OCI-LY1 (cell line): ENCODE data around the gene IFI30.
A peak's percentile ranks its signal among the peaks of the same experiment; 100 is the strongest.

Source experiments
- H2AFZ ChIP-seq: fragments of 200-600 bp; sonication (generic), shearing (Covaris generic); 2 replicates; pipeline ENCODE4 v1.6.0; 2014; ENCODE audit warnings: antibody characterized with exemption, mild to moderate bottlenecking, low read length
- H3F3A ChIP-seq: fragments of 200-600 bp; sonication (generic), shearing (Covaris generic); 2 replicates; pipeline ENCODE4 v1.6.0; 2014; ENCODE audit warnings: mild to moderate bottlenecking, antibody characterized with exemption, low read length, moderate library complexity; ENCODE audit not compliant: insufficient read depth
- H3K27ac ChIP-seq: fragments of 200-600 bp; sonication (generic); 2 replicates; pipeline ENCODE4 v1.5.1; 2014; ENCODE audit warnings: low read length, mixed run types, mild to moderate bottlenecking, low read depth; ENCODE audit not compliant: poor library complexity, severe bottlenecking
- H3K27me3 ChIP-seq: fragments of 200-600 bp; sonication (generic); 2 replicates; pipeline ENCODE4 v1.6.0; 2014; ENCODE audit warnings: antibody characterized with exemption, mild to moderate bottlenecking, low read length, moderate library complexity; ENCODE audit not compliant: insufficient read depth
- H3K36me3 ChIP-seq: fragments of 200-600 bp; sonication (generic); 2 replicates; pipeline ENCODE4 v1.6.1; 2014; ENCODE audit warnings: mild to moderate bottlenecking, antibody characterized with exemption, low read length, moderate library complexity, mixed read lengths; ENCODE audit not compliant: insufficient read depth
- H3K4me1 ChIP-seq: fragments of 200-600 bp; sonication (generic); 2 replicates; pipeline ENCODE4 v1.5.1; 2014; ENCODE audit warnings: mild to moderate bottlenecking, low read length, moderate library complexity; ENCODE audit not compliant: insufficient read depth, severe bottlenecking
- H3K4me2 ChIP-seq: fragments of 200-600 bp; sonication (generic), shearing (Covaris generic); 2 replicates; pipeline ENCODE4 v1.6.1; 2014; ENCODE audit warnings: low read length
- H3K4me3 ChIP-seq: fragments of 200-600 bp; sonication (generic); 2 replicates; pipeline ENCODE4 v1.5.1; 2014; ENCODE audit warnings: low read length, low read depth, mild to moderate bottlenecking, mixed read lengths; ENCODE audit not compliant: poor library complexity, severe bottlenecking
- H3K79me2 ChIP-seq: fragments of 200-600 bp; shearing (Covaris generic); 2 replicates; pipeline ENCODE4 v1.6.1; 2016; ENCODE audit warnings: mixed run types, low read length, mixed read lengths; ENCODE audit not compliant: insufficient read depth
- H3K9ac ChIP-seq: fragments of 200-600 bp; sonication (generic), shearing (Covaris generic); 2 replicates; pipeline ENCODE4 v1.6.1; 2014; ENCODE audit warnings: mild to moderate bottlenecking, low read length, mixed read lengths
- H3K9me2 ChIP-seq: fragments of 200-600 bp; sonication (generic), shearing (Covaris generic); 2 replicates; pipeline ENCODE4 v1.6.1; 2014; ENCODE audit warnings: low read depth, mild to moderate bottlenecking, low read length, mixed read lengths
- H3K9me3 ChIP-seq: fragments of 200-600 bp; shearing (Covaris generic); 2 replicates; pipeline ENCODE4 v1.6.1; 2014; ENCODE audit warnings: low read length, mixed read lengths
- H4K20me1 ChIP-seq: fragments of 200-600 bp; sonication (generic), shearing (Covaris generic); 2 replicates; pipeline ENCODE4 v1.6.0; 2016; ENCODE audit warnings: mild to moderate bottlenecking, low read length; ENCODE audit not compliant: insufficient read depth
- EZH2 ChIP-seq: fragments of 200-600 bp; sonication (generic), shearing (Covaris generic); IDR thresholded peaks from 2 replicates; pipeline ENCODE4 v1.8.0; 2017; ENCODE audit warnings: borderline replicate concordance, mixed run types, mild to moderate bottlenecking, antibody characterized with exemption, low read length, moderate library complexity, mixed read lengths
- TF ChIP-seq, protein P1 (sequence below): fragments of 200-600 bp; sonication (generic), shearing (Covaris generic); IDR thresholded peaks from 2 replicates; pipeline ENCODE4 v1.5.1; 2017; ENCODE audit warnings: mild to moderate bottlenecking, antibody characterized with exemption, low read length, moderate library complexity, mixed read lengths

Gene IFI30

DNA sequence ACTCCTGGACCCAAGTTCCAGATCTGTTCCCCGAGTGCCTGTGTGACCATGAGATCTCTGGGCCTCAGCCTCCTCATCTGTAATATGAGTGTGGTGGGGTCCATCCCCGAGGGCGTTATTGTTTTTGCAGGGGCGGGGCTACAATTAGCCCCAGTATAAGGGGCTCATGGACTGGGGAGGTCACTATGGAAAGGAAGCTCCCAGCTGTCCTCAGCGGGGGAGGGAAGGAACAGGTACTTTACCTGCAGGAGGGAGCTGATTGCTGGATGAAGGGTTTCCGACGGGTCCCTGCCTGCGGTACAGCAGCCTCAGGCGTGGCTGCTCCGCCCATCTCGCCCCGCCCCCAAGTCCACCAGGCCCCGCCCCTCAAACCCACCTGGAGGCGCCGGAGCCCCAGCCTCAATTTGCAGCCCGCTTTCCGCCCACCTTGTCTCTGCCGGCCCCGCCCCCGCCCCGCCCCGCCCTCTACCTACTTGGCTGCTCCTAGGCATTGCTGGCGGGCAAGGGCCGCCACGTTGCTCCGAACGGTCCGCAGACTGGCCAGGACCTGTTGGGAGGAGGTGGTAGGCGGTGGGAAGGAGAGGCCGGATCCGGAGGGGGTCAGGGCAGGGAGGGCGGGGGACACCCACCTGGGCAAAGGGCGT is 47.1 kb downstream of the IFI30 start:
- H3K36me3 ChIP-seq: no peaks in the 10 kb centered on the region
- H3K27me3 ChIP-seq: 0 out of 2 replicates have a peak, but pooled peaks cover 3% of the 10 kb centered on the region
- no peaks in the 10 kb centered on the region for H3K79me2 ChIP-seq
- H3K4me3 ChIP-seq: no peak overlapping the region
- H3K4me1 ChIP-seq: peaks cover 5% of the 10 kb centered on the region
- H3K9me2 ChIP-seq: no peaks in the 10 kb centered on the region
- no peak overlapping the region for H3K4me2 ChIP-seq
- H2AFZ ChIP-seq: no peak overlapping the region
- H3K9me3 ChIP-seq: no peaks in the 10 kb centered on the region
- no peaks in the 10 kb centered on the region for H3F3A ChIP-seq
- no peak overlapping the region for H3K9ac ChIP-seq
- no peak for TF ChIP-seq EZH2
- TF ChIP-seq, protein P1, sequence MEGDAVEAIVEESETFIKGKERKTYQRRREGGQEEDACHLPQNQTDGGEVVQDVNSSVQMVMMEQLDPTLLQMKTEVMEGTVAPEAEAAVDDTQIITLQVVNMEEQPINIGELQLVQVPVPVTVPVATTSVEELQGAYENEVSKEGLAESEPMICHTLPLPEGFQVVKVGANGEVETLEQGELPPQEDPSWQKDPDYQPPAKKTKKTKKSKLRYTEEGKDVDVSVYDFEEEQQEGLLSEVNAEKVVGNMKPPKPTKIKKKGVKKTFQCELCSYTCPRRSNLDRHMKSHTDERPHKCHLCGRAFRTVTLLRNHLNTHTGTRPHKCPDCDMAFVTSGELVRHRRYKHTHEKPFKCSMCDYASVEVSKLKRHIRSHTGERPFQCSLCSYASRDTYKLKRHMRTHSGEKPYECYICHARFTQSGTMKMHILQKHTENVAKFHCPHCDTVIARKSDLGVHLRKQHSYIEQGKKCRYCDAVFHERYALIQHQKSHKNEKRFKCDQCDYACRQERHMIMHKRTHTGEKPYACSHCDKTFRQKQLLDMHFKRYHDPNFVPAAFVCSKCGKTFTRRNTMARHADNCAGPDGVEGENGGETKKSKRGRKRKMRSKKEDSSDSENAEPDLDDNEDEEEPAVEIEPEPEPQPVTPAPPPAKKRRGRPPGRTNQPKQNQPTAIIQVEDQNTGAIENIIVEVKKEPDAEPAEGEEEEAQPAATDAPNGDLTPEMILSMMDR: no peak
- no peaks in the 10 kb centered on the region for H4K20me1 ChIP-seq
- no peak overlapping the region for H3K27ac ChIP-seq

DNA sequence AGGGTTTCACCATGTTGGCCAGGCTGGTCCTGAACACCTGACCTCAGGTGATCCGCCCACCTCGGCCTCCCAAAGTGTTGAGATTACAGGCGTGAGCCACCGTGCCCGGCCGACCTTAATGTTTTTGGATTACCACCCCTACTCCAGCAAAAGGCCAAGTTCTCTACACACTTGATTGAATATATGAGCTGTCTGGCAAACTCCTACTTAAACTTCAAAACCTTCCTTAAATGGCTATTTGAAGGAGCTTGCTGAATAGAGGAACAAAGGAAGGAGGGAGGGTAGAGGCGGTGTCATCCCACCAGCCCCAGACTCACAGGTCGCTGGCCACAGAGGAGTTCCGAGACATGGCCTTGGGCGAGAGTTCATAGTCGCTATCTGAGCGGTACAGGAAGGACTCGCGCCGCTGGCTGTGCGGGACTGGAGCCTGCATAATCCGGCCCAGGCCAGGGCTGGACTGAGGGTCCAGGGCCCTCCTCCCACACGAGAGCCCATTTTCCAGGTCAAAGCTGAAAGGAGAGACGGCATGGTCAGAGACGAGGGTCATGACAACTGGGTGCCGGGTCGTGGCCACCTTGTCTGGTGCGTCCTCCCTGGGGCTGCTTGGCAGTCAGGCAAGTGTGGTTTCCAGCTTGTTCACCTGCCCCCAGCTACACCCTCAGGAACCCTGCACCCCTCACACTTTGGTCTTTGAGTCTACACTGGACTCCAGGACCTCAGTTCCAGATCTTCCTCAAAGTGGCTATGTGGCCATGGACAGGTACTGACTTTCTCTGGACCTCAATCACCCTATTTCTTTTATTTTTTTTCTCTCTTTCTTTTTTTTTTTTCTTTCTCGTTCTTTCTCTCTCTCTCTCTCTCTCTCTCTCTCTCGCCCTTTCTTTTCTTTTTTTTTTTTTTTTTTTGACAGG is 48.5 kb downstream of the IFI30 start:
- Histone ChIP-seq H3K4me3 (no peak overlapping the region), H4K20me1 (no peaks in the 10 kb centered on the region), H3K4me2 (no peak overlapping the region), H3K36me3 (no peaks in the 10 kb centered on the region), H3K27me3 (0 out of 2 replicates have a peak, but pooled peaks cover 3% of the 10 kb centered on the region), H3F3A (no peaks in the 10 kb centered on the region), H3K27ac (no peak overlapping the region), H3K4me1 (peaks cover 5% of the 10 kb centered on the region), H3K9ac (no peak overlapping the region), H3K9me3 (no peaks in the 10 kb centered on the region), H3K9me2 (no peaks in the 10 kb centered on the region), H2AFZ (no peak overlapping the region), H3K79me2 (no peaks in the 10 kb centered on the region)
- no peak for TF ChIP-seq EZH2
- TF ChIP-seq, protein P1: no peak

DNA sequence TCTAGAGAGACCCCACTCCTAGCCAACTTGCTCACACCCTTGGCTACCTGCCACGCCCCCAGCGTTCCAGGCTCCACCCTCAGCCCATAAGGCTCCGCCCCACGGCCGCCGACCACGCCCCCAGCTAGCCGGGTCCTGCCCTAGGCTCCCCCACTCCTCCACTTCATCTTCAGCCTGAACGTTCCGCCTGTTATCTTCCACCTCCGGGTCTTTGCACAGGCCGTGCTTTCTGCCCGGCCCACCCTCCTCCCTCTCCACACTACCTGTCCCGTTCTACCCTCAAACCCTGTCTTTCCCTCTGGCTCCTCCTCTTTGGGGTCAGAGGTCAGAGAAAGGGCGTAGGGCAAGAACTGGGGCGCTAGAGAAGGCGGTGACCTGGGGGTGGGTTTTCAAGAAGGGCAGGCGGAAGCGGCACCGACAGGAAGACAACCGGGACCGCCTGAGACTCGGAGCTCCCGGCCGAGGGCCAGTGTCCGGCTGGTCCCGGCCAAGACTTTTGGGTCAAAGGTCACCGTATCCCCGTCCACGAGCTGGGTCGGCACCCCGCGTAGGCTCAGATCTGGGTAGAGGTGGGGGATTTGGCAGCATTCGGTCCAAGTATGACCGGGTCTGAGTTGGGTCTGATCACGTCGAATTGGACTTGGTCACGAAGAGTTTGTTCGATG is 50.4 kb downstream of the IFI30 start:
- peak overlapping the region; percentile 66 for H3K4me2 ChIP-seq
- peaks cover 16% of the 10 kb centered on the region for H3K4me1 ChIP-seq
- no peaks in the 10 kb centered on the region for H3K9me2 ChIP-seq
- H3K4me3 ChIP-seq: peak overlapping the region; percentile 61
- H3K36me3 ChIP-seq: no peaks in the 10 kb centered on the region
- no peaks in the 10 kb centered on the region for H4K20me1 ChIP-seq
- H3K27ac ChIP-seq: no peak overlapping the region
- H3K27me3 ChIP-seq: 0 out of 2 replicates have a peak, but pooled peaks cover 3% of the 10 kb centered on the region
- no peaks in the 10 kb centered on the region for H3F3A ChIP-seq
- H3K9ac ChIP-seq: peak overlapping the region; percentile 70
- TF ChIP-seq, protein P1: no peak
- TF ChIP-seq EZH2: no peak
- no peak overlapping the region for H2AFZ ChIP-seq
- H3K79me2 ChIP-seq: no peaks in the 10 kb centered on the region
- no peaks in the 10 kb centered on the region for H3K9me3 ChIP-seq
